ENCODE data around the gene ZMIZ1.

Gene ZMIZ1

GRCh38 chr10:79191951-79192676 is 123.3 kb downstream of the ZMIZ1 start:
- no peak for DNase-seq

- DNase-seq: no peak
Measured at GRCh38 chr10:79192677-79193003, 123.9 kb downstream of the ZMIZ1 start.

GRCh38 chr10:79193694-79194382 is 125.1 kb downstream of the ZMIZ1 start:
- no peak for DNase-seq

GRCh38 chr10:79195091-79195923 is 126.5 kb downstream of the ZMIZ1 start:
- peak; percentile 94 for DNase-seq

- peak; percentile 80 for DNase-seq
Measured at GRCh38 chr10:79196470-79197461, 128.0 kb downstream of the ZMIZ1 start.

- DNase-seq: no peak
Measured at GRCh38 chr10:79197558-79197957, 128.8 kb downstream of the ZMIZ1 start.

- DNase-seq: no peak
Measured at GRCh38 chr10:79200346-79200745, 131.6 kb downstream of the ZMIZ1 start.

- DNase-seq: no peak
Measured at GRCh38 chr10:79201706-79202105, 132.9 kb downstream of the ZMIZ1 start.

GRCh38 chr10:79202188-79203013 is 133.6 kb downstream of the ZMIZ1 start:
- DNase-seq: peak; percentile 81

- no peak for DNase-seq
Measured at GRCh38 chr10:79203014-79203644, 134.4 kb downstream of the ZMIZ1 start.

- no peak for DNase-seq
Measured at GRCh38 chr10:79203833-79204232, 135.1 kb downstream of the ZMIZ1 start.

GRCh38 chr10:79206300-79207095 is 137.7 kb downstream of the ZMIZ1 start:
- DNase-seq: no peak

GRCh38 chr10:79207096-79207357 is 138.3 kb downstream of the ZMIZ1 start:
- DNase-seq: no peak

GRCh38 chr10:79207726-79208125 is 139.0 kb downstream of the ZMIZ1 start:
- DNase-seq: no peak

- DNase-seq: no peak
Measured at GRCh38 chr10:79208251-79208983, 139.7 kb downstream of the ZMIZ1 start.

- no peak for DNase-seq
Measured at GRCh38 chr10:79209340-79209739, 140.6 kb downstream of the ZMIZ1 start.

GRCh38 chr10:79209831-79210230 is 141.1 kb downstream of the ZMIZ1 start:
- no peak for DNase-seq

- DNase-seq: no peak
Measured at GRCh38 chr10:79210672-79211071, 141.9 kb downstream of the ZMIZ1 start.

GRCh38 chr10:79211616-79212015 is 142.8 kb downstream of the ZMIZ1 start:
- DNase-seq: no peak

- no peak for DNase-seq
Measured at GRCh38 chr10:79215531-79215930, 146.8 kb downstream of the ZMIZ1 start.

All from hematopoietic multipotent progenitor cell treated with erythropoietin and hydrocortisone succinate and interleukin-3 and kit ligand, for 4 days (in vitro differentiated cells).